RWPE1 (cell line): ENCODE data around the gene GRK3.

ENCODE experiments used
- CTCF ChIA-PET: fragments of 350-600 bp; sonication (Branson Sonifier 250); formaldehyde crosslinking; extraction: SDS; loops from one replicate; lab custom pipeline; 2021; lab: Yijun Ruan, JAX
- POLR2A ChIA-PET: fragments of 400-600 bp; formaldehyde crosslinking; extraction: SDS; loops from one replicate; lab custom pipeline; 2020; ENCODE audit warnings: antibody characterized with exemption; ENCODE audit not compliant: low non-redundant PET; lab: Yijun Ruan, JAX
- DNase-seq: peaks from one replicate; pipeline ENCODE4 v3.0.0; 2012; ENCODE audit warnings: low spot score
- H3K27ac ChIP-seq: fragments of 450-650 bp; 2 replicates; pipeline ENCODE4 v1.5.1; 2017
- CTCF ChIP-seq: fragments of 450-650 bp; conservative IDR thresholded peaks from 2 replicates; pipeline ENCODE4 v1.5.1; 2017; ENCODE audit warnings: low read depth, mild to moderate bottlenecking

The GRK3 gene

GRCh38 chr22:25742918-25743708 lies 178.6 kb downstream of the GRK3 start:
- POLR2A ChIA-PET: no interaction called here
- CTCF ChIA-PET: no interaction called here
- H3K27ac ChIP-seq: no peak overlapping the region

GRCh38 chr22:25744694-25745093 lies 180.2 kb downstream of the GRK3 start:
- POLR2A ChIA-PET: no interaction called here
- TF ChIP-seq CTCF: no peak
- CTCF ChIA-PET: interaction anchor here (0.7 kb wide), 1 partner anchor 18 kb away, joined by 3 read pairs; no protein-coding TSS in a partner anchor
- H3K27ac ChIP-seq: no peak overlapping the region
- DNase-seq: no peak

More at GRCh38 chr22:25742918-25743708, 178.6 kb downstream of the GRK3 start:
- no peak for TF ChIP-seq CTCF
- no peak for DNase-seq

GRCh38 chr22:25745341-25746011 lies 181.0 kb downstream of the GRK3 start:
- POLR2A ChIA-PET: no interaction called here
- no peak for DNase-seq
- CTCF ChIA-PET: interaction anchor here (0.7 kb wide), 1 partner anchor 19 kb away, joined by 3 read pairs; no protein-coding TSS in a partner anchor
- H3K27ac ChIP-seq: no peak overlapping the region
- no peak for TF ChIP-seq CTCF

GRCh38 chr22:25746012-25746373 lies 181.5 kb downstream of the GRK3 start:
- POLR2A ChIA-PET: no interaction called here
- no peak overlapping the region for H3K27ac ChIP-seq
- CTCF ChIA-PET: no interaction called here
- peak; percentile 13 for DNase-seq
- TF ChIP-seq CTCF: no peak

- peak; percentile 36 for DNase-seq
- H3K27ac ChIP-seq: peak overlapping the region; percentile 56
- POLR2A ChIA-PET: no interaction called here
- CTCF ChIA-PET: no interaction called here
- no peak for TF ChIP-seq CTCF
These were observed 182.9 kb downstream of the GRK3 start for GRCh38 chr22:25747245-25747944.

- H3K27ac ChIP-seq: peak overlapping the region; percentile 56; the same call in 1 of the 2 replicates
- DNase-seq: no peak
- no peak for TF ChIP-seq CTCF
- CTCF ChIA-PET: no interaction called here
- POLR2A ChIA-PET: no interaction called here
These were observed 183.7 kb downstream of the GRK3 start for GRCh38 chr22:25748140-25748539.
